T-helper 1 cell treated with Interleukin-12 subunit alpha and Interleukin-12 subunit beta and Interleukin-4 antibody, amounts not matched to agents 30 μg/mL and 1 μg/mL, for 36 hours (primary cell): ENCODE results near the gene IBTK.
"Not testable (repeated sequence)": the region's sequence is repeated elsewhere in the genome, so short reads cannot be mapped to it uniquely, and the experiment has no call there.

Experiments used
- H3K27ac Mint-ChIP-seq: one replicate; pipeline ENCODE4 v1.8.0; 2021; ENCODE audit warnings: mild to moderate bottlenecking, mixed read lengths
- H3K27me3 Mint-ChIP-seq: one replicate; pipeline ENCODE4 v1.8.0; 2021; ENCODE audit warnings: low read depth, mixed read lengths
- H3K36me3 Mint-ChIP-seq: one replicate; pipeline ENCODE4 v1.8.0; 2021; ENCODE audit warnings: low read depth, mixed read lengths
- H3K4me1 Mint-ChIP-seq: one replicate; pipeline ENCODE4 v1.8.0; 2021; ENCODE audit warnings: low read depth, mixed read lengths
- H3K4me3 Mint-ChIP-seq: one replicate; pipeline ENCODE4 v1.8.0; 2021; ENCODE audit warnings: mild to moderate bottlenecking, moderate library complexity, mixed read lengths
- H3K9me3 Mint-ChIP-seq: one replicate; pipeline ENCODE4 v1.8.0; 2021; ENCODE audit warnings: mixed read lengths

IBTK gene

GRCh38 chr6:82217018-82217586 is 30.4 kb downstream of the IBTK start:
- Mint-ChIP-seq H3K4me3 (no peak overlapping the region), H3K9me3 (no peaks in the 10 kb centered on the region), H3K27me3 (no peaks in the 10 kb centered on the region), H3K27ac (no peak overlapping the region), H3K4me1 (no peaks in the 10 kb centered on the region), H3K36me3 (peaks cover 36% of the 10 kb centered on the region)

- Mint-ChIP-seq H3K9me3 (no peaks in the 10 kb centered on the region), H3K27me3 (no peaks in the 10 kb centered on the region), H3K4me3 (no peak overlapping the region), H3K36me3 (peaks cover 36% of the 10 kb centered on the region), H3K4me1 (no peaks in the 10 kb centered on the region), H3K27ac (no peak overlapping the region)
Observed at GRCh38 chr6:82216549-82216948, 31.0 kb downstream of the IBTK start.

GRCh38 chr6:82211326-82211725 is 36.2 kb downstream of the IBTK start:
- H3K27ac Mint-ChIP-seq, result no peak overlapping the region
- no peaks in the 10 kb centered on the region for H3K27me3 Mint-ChIP-seq
- H3K36me3 Mint-ChIP-seq, result peaks cover 31% of the 10 kb centered on the region
- H3K4me1 Mint-ChIP-seq, result no peaks in the 10 kb centered on the region
- H3K9me3 Mint-ChIP-seq, result no peaks in the 10 kb centered on the region
- H3K4me3 Mint-ChIP-seq, result no peak overlapping the region

GRCh38 chr6:82208913-82209312 is 38.6 kb downstream of the IBTK start:
- no peaks in the 10 kb centered on the region for H3K27me3 Mint-ChIP-seq
- H3K36me3 Mint-ChIP-seq, result peaks cover 30% of the 10 kb centered on the region
- no peak overlapping the region for H3K27ac Mint-ChIP-seq
- no peaks in the 10 kb centered on the region for H3K9me3 Mint-ChIP-seq
- H3K4me1 Mint-ChIP-seq, result peaks cover 6% of the 10 kb centered on the region
- H3K4me3 Mint-ChIP-seq, result no peak overlapping the region

GRCh38 chr6:82205930-82206392 is 41.6 kb downstream of the IBTK start:
- Mint-ChIP-seq H3K4me1 (peaks cover 7% of the 10 kb centered on the region), H3K36me3 (peaks cover 23% of the 10 kb centered on the region), H3K4me3 (no peak overlapping the region), H3K27ac (no peak overlapping the region), H3K27me3 (no peaks in the 10 kb centered on the region), H3K9me3 (no peaks in the 10 kb centered on the region)

GRCh38 chr6:82204020-82204419 is 43.5 kb downstream of the IBTK start:
- Mint-ChIP-seq H3K27me3 (no peaks in the 10 kb centered on the region), H3K4me3 (no peak overlapping the region), H3K27ac (no peak overlapping the region), H3K4me1 (peaks cover 7% of the 10 kb centered on the region), H3K9me3 (no peaks in the 10 kb centered on the region), H3K36me3 (peaks cover 29% of the 10 kb centered on the region)

GRCh38 chr6:82197784-82198183 is 49.8 kb downstream of the IBTK start:
- Mint-ChIP-seq H3K27me3 (no peaks in the 10 kb centered on the region), H3K27ac (no peak overlapping the region), H3K4me1 (no peaks in the 10 kb centered on the region), H3K9me3 (no peaks in the 10 kb centered on the region), H3K36me3 (peaks cover 32% of the 10 kb centered on the region), H3K4me3 (no peak overlapping the region)

GRCh38 chr6:82197245-82197644 is 50.3 kb downstream of the IBTK start:
- H3K9me3 Mint-ChIP-seq, H3K27ac Mint-ChIP-seq, H3K27me3 Mint-ChIP-seq, H3K4me3 Mint-ChIP-seq, H3K4me1 Mint-ChIP-seq: not testable (repeated sequence)
- H3K36me3 Mint-ChIP-seq, result peaks cover 30% of the 10 kb centered on the region

GRCh38 chr6:82196161-82196560 is 51.4 kb downstream of the IBTK start:
- Mint-ChIP-seq H3K27ac (no peak overlapping the region), H3K27me3 (no peaks in the 10 kb centered on the region)

GRCh38 chr6:82195619-82196018 is 51.9 kb downstream of the IBTK start:
- H3K4me1 Mint-ChIP-seq, result no peaks in the 10 kb centered on the region
- no peaks in the 10 kb centered on the region for H3K27me3 Mint-ChIP-seq
- no peak overlapping the region for H3K27ac Mint-ChIP-seq
- no peaks in the 10 kb centered on the region for H3K9me3 Mint-ChIP-seq
- peaks cover 36% of the 10 kb centered on the region for H3K36me3 Mint-ChIP-seq
- no peak overlapping the region for H3K4me3 Mint-ChIP-seq

More at GRCh38 chr6:82196161-82196560, 51.4 kb downstream of the IBTK start:
- no peaks in the 10 kb centered on the region for H3K9me3 Mint-ChIP-seq
- H3K36me3 Mint-ChIP-seq, result peaks cover 36% of the 10 kb centered on the region
- no peak overlapping the region for H3K4me3 Mint-ChIP-seq
- H3K4me1 Mint-ChIP-seq, result no peaks in the 10 kb centered on the region

- no peak overlapping the region for H3K4me3 Mint-ChIP-seq
- no peaks in the 10 kb centered on the region for H3K4me1 Mint-ChIP-seq
- no peak overlapping the region for H3K27ac Mint-ChIP-seq
- H3K9me3 Mint-ChIP-seq, result no peaks in the 10 kb centered on the region
- no peaks in the 10 kb centered on the region for H3K27me3 Mint-ChIP-seq
- peaks cover 39% of the 10 kb centered on the region for H3K36me3 Mint-ChIP-seq
Observed at GRCh38 chr6:82185948-82186535, 61.5 kb downstream of the IBTK start.

- no peaks in the 10 kb centered on the region for H3K27me3 Mint-ChIP-seq
- H3K4me1 Mint-ChIP-seq, result no peaks in the 10 kb centered on the region
- H3K27ac Mint-ChIP-seq, result no peak overlapping the region
- peaks cover 32% of the 10 kb centered on the region for H3K36me3 Mint-ChIP-seq
- H3K4me3 Mint-ChIP-seq, result no peak overlapping the region
- H3K9me3 Mint-ChIP-seq, result no peaks in the 10 kb centered on the region
Observed at GRCh38 chr6:82183642-82184282, 63.8 kb downstream of the IBTK start.

- peaks cover 30% of the 10 kb centered on the region for H3K36me3 Mint-ChIP-seq
- H3K27me3 Mint-ChIP-seq, result no peaks in the 10 kb centered on the region
- H3K9me3 Mint-ChIP-seq, result no peaks in the 10 kb centered on the region
- no peak overlapping the region for H3K27ac Mint-ChIP-seq
- no peak overlapping the region for H3K4me3 Mint-ChIP-seq
- no peaks in the 10 kb centered on the region for H3K4me1 Mint-ChIP-seq
Observed at GRCh38 chr6:82182756-82183155, 64.8 kb downstream of the IBTK start.

GRCh38 chr6:82179415-82179814 is 68.1 kb downstream of the IBTK start:
- no peaks in the 10 kb centered on the region for H3K4me1 Mint-ChIP-seq
- peaks cover 20% of the 10 kb centered on the region for H3K36me3 Mint-ChIP-seq
- no peaks in the 10 kb centered on the region for H3K27me3 Mint-ChIP-seq
- H3K4me3 Mint-ChIP-seq, result no peak overlapping the region
- no peak overlapping the region for H3K27ac Mint-ChIP-seq
- no peaks in the 10 kb centered on the region for H3K9me3 Mint-ChIP-seq

GRCh38 chr6:82178759-82179112 is 68.8 kb downstream of the IBTK start:
- H3K9me3 Mint-ChIP-seq, result no peaks in the 10 kb centered on the region
- no peaks in the 10 kb centered on the region for H3K27me3 Mint-ChIP-seq
- no peak overlapping the region for H3K27ac Mint-ChIP-seq
- no peaks in the 10 kb centered on the region for H3K4me1 Mint-ChIP-seq
- H3K4me3 Mint-ChIP-seq, result no peak overlapping the region
- H3K36me3 Mint-ChIP-seq, result peaks cover 20% of the 10 kb centered on the region
